SKM-1 treated with dmso at 0.1 percent for 144 hours (cell line): ENCODE data around the gene CRTAP.
"Not testable (repeated sequence)": the region's sequence is repeated elsewhere in the genome, so short reads cannot be mapped to it uniquely, and the experiment has no call there.

Experiments used
- DNase-seq: peaks from one replicate; lab custom pipeline; 2025; ENCODE audit not compliant: unreplicated experiment; lab: John Stamatoyannopoulos, UW

The CRTAP gene

DNA sequence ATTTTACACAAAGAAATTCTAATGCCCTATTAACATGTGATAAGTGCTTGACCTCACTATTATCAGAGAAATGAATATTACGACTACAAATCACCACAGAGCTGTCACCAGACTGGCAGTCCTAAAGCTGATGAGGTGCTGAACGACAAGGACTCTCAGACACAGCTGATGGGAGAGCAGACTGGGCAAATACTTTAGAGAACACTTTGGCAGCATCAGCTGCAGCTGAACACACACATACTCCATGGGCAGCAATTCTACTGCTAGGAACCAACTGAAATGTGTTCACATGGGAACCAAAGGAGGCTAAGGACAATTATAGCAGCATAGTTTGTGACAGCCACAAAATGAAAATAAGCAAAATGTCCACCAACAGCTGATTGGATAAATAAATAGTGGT is 59.3 kb downstream of the CRTAP start:
- DNase-seq, result no peak

DNA sequence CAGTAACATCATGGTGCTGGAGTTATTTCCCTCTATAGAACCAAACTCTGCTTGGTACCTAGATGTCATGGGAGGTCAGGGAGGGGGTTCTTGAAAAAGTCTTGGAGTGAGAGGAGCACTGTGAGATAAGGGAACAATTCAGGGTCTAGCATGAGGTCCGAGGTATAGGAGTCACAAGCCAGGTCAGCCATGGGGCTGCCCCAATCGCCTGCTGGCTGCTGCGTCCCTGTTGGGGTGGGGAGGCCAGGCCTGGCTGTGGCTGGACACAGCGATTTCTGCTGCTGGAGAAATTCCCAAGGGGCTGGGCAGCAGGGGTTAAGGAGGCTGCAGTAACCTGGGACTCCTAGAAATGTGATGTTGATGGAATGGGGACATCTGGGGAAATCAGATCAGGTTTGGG is 59.9 kb downstream of the CRTAP start:
- DNase-seq, result no peak

DNA sequence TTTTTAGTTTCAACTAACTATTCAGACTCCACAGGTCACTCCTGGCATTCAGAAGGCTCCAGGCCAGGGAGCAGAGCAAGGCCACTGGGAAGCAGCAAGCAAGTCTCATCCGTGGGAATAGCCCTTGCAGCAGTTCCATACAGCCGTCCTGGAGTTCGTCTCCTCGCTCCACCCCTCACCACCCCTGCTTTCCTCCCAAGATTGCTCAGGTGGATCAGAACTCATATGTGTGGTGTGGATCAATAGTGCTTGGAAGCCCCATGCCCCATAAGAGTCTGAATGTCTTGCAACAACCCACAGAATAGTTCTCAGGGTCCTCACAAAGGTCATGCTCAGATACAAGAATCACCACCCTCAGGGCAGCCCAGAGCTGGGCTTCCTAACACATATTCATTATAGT is 60.3 kb downstream of the CRTAP start:
- DNase-seq, result no peak

DNA sequence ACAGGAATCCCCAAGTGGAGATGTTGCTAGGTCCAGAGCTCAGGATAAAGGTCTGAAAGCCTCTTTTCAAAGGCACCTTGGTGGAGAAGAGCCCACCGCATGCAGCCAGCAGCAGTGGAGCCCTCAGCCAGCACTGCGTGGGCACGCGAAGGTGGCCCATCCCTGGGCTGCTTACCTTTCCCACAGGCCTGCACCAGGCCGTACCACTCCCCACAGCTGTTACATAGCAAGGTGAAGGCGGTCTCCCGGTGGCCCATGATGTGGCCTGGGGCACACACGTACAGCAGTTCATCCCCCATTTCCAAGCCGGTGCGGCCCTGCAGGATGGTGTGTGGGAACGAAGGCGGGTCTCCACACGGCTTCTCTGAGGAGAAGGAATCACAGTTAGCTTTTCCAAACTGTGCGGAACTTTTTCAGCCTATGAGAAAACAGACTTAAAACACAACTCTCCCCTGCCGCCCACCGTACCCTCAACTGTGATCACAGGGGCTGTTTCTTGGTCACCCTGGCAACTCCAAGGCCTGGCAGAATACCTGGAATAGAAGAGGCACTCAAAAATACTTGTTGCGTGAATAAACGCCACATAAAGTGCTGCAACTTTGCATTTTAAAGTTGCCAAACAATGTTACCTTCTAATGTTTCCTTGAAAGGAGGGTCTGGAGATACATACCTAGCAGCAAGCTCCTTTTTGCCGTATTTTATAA is 61.0 kb downstream of the CRTAP start:
- DNase-seq, result no peak

DNA sequence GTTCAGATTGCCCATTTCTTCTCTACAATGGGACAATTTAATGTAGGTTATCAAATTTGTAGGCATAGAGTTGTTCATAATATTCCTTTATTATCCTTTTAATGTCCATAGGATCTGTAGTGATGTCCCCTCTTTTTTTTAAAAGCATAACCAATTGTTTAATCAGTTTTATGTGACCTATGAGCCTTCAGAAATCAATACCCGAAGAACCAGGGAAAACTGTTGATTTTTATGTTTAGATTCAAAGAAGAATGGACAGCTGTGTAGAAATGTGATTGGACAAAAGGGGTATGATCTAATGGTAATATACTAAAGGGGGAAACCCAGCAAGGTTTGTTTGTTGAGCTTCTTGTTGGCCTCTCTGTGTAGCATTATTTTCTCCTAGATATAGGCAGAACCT is 65.3 kb downstream of the CRTAP start:
- no peak for DNase-seq

DNA sequence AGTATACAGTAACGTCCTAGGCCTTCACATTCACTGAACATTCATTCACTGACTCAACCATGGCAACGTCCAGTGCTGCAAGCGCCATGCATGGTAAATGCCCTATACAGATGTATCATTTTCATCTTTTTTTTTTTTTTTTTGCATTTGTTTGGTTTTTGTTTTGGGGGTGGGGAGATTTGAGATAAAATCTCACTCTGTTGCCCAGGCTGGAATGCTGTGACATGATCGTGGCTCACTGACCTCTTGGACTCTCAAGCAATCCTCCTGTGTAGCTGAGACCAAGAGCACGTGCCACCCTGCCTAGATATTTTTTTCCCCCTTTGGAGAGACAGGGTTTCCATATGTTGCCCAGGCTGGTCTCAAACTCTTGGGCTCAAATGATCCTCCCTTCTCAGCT is 67.4 kb downstream of the CRTAP start:
- no peak for DNase-seq

DNA sequence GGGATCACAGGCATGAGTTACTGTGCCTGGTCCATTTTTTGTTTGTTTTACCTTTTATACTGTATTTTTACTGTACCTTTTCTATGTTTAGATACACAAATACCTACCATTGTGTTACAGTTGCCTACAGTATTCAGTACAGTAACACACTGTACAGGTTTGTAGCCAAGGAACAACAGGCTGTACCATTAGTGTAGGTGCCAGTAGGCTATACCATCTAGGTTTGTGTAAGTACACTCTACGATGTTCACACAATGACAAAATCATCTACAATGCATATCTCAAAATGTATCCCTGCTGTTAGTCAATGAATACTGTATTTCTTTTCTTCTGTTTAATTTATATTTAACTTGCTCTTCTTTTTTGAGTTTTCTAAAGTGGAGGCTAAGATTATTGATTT is 67.8 kb downstream of the CRTAP start:
- DNase-seq, result not testable (repeated sequence)

DNA sequence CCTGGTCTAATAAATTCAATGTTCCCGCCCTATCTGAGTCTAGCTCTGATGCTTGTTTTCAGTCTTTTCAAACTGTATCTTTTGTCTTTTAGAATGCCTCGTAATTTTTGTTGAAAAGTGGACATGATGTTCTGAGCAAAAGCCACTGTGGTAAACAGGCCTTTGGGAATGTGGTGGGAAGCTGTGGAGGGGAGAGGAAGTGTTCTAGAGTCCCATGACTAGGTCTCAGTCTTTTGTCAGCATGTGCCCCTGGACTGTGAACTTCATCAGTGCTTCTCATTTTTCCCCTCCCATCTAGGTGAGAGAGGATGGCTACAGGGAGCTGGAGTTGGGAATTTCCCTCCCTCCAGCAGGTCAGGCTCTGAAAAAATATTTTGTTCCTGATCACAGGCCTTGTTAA is 71.0 kb downstream of the CRTAP start:
- no peak for DNase-seq

DNA sequence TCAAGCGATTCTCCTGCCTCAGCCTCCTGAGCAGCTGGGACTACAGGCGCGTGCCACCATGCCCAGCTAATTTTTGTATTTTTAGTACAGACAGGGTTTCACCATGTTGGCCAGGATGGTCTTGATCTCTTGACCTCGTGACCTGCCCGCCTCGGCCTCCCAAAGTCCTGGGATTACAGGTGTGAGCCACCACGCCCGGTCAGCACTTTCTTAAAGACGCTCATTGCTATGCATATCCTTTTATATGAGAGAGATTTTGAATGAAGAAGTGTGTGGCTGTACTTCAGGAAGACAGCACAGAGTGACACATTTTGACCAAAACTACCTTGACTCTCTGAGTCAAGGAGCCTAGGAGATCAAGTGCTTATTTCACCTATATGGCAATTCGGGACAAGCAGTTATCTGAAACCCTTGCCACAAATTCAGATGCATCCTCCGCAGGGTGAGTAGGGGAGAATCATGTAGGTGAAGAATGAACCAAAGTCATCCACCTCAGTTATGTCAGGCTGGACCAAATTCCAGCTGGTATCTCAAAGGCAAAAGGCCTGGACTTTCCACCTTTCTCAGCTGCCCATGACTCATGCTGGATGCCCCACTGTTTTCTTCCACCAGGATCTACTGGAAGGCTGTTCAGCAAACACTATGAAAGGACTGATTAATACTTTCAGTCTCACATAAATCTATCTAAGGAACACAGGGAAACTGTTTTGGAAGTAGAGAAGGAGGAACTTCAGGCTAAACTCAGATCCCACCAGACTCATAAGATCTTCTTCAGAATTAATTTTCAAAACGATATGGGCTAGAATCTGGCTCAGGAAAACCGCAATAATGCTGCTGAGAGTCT is 72.9 kb downstream of the CRTAP start:
- no peak for DNase-seq

DNA sequence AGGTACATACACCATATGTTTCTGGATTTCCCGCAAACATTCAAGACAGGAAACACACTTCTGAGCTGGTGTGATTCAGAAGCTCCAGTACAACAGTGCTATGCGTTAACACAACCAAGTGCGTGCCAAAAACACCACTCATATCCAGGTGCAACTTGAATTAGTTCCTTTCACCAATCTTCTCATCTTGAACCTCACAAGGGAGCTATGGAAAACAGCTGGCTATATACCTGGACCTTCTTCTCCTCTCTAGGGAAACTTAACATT is 73.5 kb downstream of the CRTAP start:
- DNase-seq, result no peak

DNA sequence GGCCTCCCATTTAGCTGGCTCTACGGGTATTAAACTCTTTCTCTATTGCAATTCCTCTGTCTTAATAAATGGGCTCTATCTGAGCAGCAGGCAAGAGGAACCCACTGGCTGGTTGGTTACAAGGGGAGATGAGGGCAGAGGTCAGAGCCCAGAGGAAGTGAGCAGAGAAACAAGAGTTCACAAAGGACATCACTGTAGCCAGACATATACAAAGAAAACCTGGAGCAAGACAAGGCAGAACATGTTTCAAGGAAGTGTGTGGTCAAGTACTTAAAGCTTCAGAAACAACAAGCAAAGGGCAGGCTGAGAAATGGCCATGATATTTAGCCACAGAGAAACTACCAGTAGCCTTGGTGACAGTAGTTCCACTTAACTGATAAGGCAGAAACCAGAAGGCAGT is 80.5 kb downstream of the CRTAP start:
- peak; percentile 62 for DNase-seq

DNA sequence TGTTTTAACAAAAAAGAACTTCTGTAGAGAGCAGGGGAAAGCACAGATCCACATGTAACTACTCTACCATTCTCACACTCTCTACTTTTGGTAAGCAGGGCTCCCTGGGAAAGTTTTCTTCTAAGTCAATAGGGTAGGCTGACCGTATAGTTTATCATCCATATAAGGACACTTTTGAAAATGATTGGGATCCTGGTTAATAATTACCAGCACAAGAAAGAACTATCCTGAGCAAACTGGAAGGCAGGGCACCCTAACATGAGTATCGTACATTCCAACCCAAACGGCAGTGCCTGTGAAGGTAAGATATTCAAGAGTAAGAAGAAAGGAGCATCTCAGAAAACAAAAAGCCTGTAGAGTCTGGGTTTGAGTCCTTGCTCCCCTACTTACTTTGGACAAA is 82.7 kb downstream of the CRTAP start:
- DNase-seq, result no peak
